ENCODE data around the gene PAIP1. TPM values are rescaled to one million over a fixed set of nuclear protein-coding genes. Genes with fewer than 3 reads are reported as not detected.

The PAIP1 gene
- total and polyA plus RNA-seq, 2 experiments from 2014 or later, result 123 to 131 TPM

- TF ChIP-seq EZH2phosphoT487 (IDR thresholded peaks at IDR 0.05; ENCODE audit: low read depth, severe bottlenecking, unreplicated experiment) (no peak), CTCF (IDR thresholded peaks at IDR 0.05; ENCODE audit: poor library complexity) (no peak), EZH2 (IDR thresholded peaks at IDR 0.05; ENCODE audit: borderline replicate concordance) (no peak)
- Histone ChIP-seq H3K9me3 (ENCODE audit: low read depth) (no peaks in the 10 kb centered on the region), H3K4me3 (no peak overlapping the region), H2AFZ (no peak overlapping the region), H3K36me3 (replicated peaks; ENCODE audit: insufficient read depth, low read depth) (no peaks in the 10 kb centered on the region), H3K27ac (no peak overlapping the region), H3K4me2 (no peak overlapping the region), H3K27me3 (no peaks in the 10 kb centered on the region), H4K20me1 (ENCODE audit: insufficient read depth, poor library complexity, severe bottlenecking) (no peaks in the 10 kb centered on the region), H3K9me2 (replicated peaks; ENCODE audit: insufficient read depth) (no peaks in the 10 kb centered on the region), H3K79me2 (no peaks in the 10 kb centered on the region), H3K4me1 (ENCODE audit: insufficient read depth) (no peaks in the 10 kb centered on the region)
- no peak for DNase-seq (ENCODE audit: low spot score)
- 89% methylated on average over 5 of the region's 5 CpGs for WGBS (ENCODE audit: low lambda C conversion rate, missing lambda C conversion rate)
These were observed 8.2 kb upstream of the PAIP1 start for GRCh38 chr5:43565043-43565442.

- Histone ChIP-seq H3K9me2 (replicated peaks; ENCODE audit: insufficient read depth) (no peaks in the 10 kb centered on the region), H3K27ac (no peak overlapping the region), H3K27me3 (no peaks in the 10 kb centered on the region), H3K36me3 (replicated peaks; ENCODE audit: insufficient read depth, low read depth) (no peaks in the 10 kb centered on the region), H3K4me3 (no peak overlapping the region), H3K4me1 (ENCODE audit: insufficient read depth) (no peaks in the 10 kb centered on the region), H2AFZ (no peak overlapping the region), H3K9me3 (ENCODE audit: low read depth) (no peaks in the 10 kb centered on the region), H3K4me2 (no peak overlapping the region), H3K79me2 (no peaks in the 10 kb centered on the region), H4K20me1 (ENCODE audit: insufficient read depth, poor library complexity, severe bottlenecking) (no peaks in the 10 kb centered on the region)
- no peak for TF ChIP-seq EZH2 (IDR thresholded peaks at IDR 0.05; ENCODE audit: borderline replicate concordance)
- TF ChIP-seq EZH2phosphoT487 (IDR thresholded peaks at IDR 0.05; ENCODE audit: low read depth, severe bottlenecking, unreplicated experiment), result no peak
- 63% methylated on average over 5 of the region's 5 CpGs for WGBS (ENCODE audit: low lambda C conversion rate, missing lambda C conversion rate)
- DNase-seq (ENCODE audit: low spot score), result no peak
These were observed 7.5 kb upstream of the PAIP1 start for GRCh38 chr5:43564289-43564850.

GRCh38 chr5:43563321-43563720, 6.4 kb upstream of the PAIP1 start:
- no peak overlapping the region for H2AFZ ChIP-seq
- no peaks in the 10 kb centered on the region for H3K27me3 ChIP-seq
- H3K4me3 ChIP-seq, result no peak overlapping the region
- DNase-seq (ENCODE audit: low spot score), result no peak
- TF ChIP-seq EZH2phosphoT487 (IDR thresholded peaks at IDR 0.05; ENCODE audit: low read depth, severe bottlenecking, unreplicated experiment) (no peak), EZH2 (IDR thresholded peaks at IDR 0.05; ENCODE audit: borderline replicate concordance) (no peak), CTCF (IDR thresholded peaks at IDR 0.05; ENCODE audit: poor library complexity) (no peak)
- no peak overlapping the region for H3K27ac ChIP-seq
- no peaks in the 10 kb centered on the region for H3K4me1 ChIP-seq (ENCODE audit: insufficient read depth)
- 72% methylated on average over 3 of the region's 3 CpGs for WGBS (ENCODE audit: low lambda C conversion rate, missing lambda C conversion rate)
- H3K9me2 ChIP-seq (replicated peaks; ENCODE audit: insufficient read depth), result no peaks in the 10 kb centered on the region
- H3K36me3 ChIP-seq (replicated peaks; ENCODE audit: insufficient read depth, low read depth), result no peaks in the 10 kb centered on the region
- no peaks in the 10 kb centered on the region for H3K79me2 ChIP-seq
- H3K9me3 ChIP-seq (ENCODE audit: low read depth), result no peaks in the 10 kb centered on the region
- H4K20me1 ChIP-seq (ENCODE audit: insufficient read depth, poor library complexity, severe bottlenecking), result no peaks in the 10 kb centered on the region
- no peak overlapping the region for H3K4me2 ChIP-seq

GRCh38 chr5:43561356-43561755, 4.5 kb upstream of the PAIP1 start:
- Histone ChIP-seq H3K9me3 (ENCODE audit: low read depth) (no peaks in the 10 kb centered on the region), H3K36me3 (replicated peaks; ENCODE audit: insufficient read depth, low read depth) (no peaks in the 10 kb centered on the region), H3K79me2 (no peaks in the 10 kb centered on the region), H3K27ac (no peak overlapping the region), H2AFZ (no peak overlapping the region), H3K4me1 (ENCODE audit: insufficient read depth) (no peaks in the 10 kb centered on the region), H3K27me3 (no peaks in the 10 kb centered on the region), H3K9me2 (replicated peaks; ENCODE audit: insufficient read depth) (no peaks in the 10 kb centered on the region), H3K4me2 (no peak overlapping the region), H3K4me3 (no peak overlapping the region), H4K20me1 (ENCODE audit: insufficient read depth, poor library complexity, severe bottlenecking) (no peaks in the 10 kb centered on the region)
- TF ChIP-seq EZH2 (IDR thresholded peaks at IDR 0.05; ENCODE audit: borderline replicate concordance), result no peak
- TF ChIP-seq CTCF (IDR thresholded peaks at IDR 0.05; ENCODE audit: poor library complexity), result no peak
- no peak for TF ChIP-seq EZH2phosphoT487 (IDR thresholded peaks at IDR 0.05; ENCODE audit: low read depth, severe bottlenecking, unreplicated experiment)
- DNase-seq (ENCODE audit: low spot score), result no peak
